ENCODE results near the gene BNIP3. TPM values are rescaled to one million over a fixed set of nuclear protein-coding genes. Genes with fewer than 3 reads are reported as not detected.

Gene BNIP3
- total and polyA plus RNA-seq, 2 donors (not counting 3 experiments of a cell fraction or from before 2014, with no cell fraction given): 51.4 to 53.3 TPM

DNA sequence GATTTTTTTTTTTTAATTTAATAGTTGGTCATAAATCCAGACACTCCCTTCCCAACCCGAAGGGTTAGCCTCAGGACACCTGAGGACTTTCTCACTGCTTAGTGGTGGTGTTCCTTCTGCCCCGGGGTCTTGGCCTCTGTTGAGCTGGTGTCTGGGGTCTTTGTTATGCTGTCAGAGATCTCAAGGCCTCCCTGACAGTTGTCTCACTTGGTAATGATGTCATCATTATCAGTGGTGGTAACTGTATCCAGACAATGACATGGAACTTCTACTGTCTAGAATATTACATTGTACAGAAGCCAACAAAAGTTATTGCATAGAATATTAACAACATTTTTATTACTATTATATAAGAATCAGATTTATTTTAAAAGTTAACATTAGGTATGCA lies 48.0 kb downstream of the BNIP3 start:
- no peaks in the 10 kb centered on the region for H3K9me1 ChIP-seq (replicated peaks; ENCODE audit: control insufficient read depth, extremely low read depth, insufficient read depth, low read length)
- ChIA-PET POLR2A (no interaction called here), CTCF (interaction anchor here (0.9 to 2.0 kb wide), 2 partner anchors 9 to 13 kb away, joined by 3 to 15 read pairs; no protein-coding TSS in a partner anchor)
- H2AFZ ChIP-seq (ENCODE audit: low read depth, low read length): no peak overlapping the region
- no peaks in the 10 kb centered on the region for H3K27me3 ChIP-seq (ENCODE audit: control insufficient read depth in 2 of 2, insufficient read depth in 2 of 2, low read length in 2 of 2)
- H3K9ac ChIP-seq (replicated peaks; ENCODE audit: extremely low read depth, insufficient read depth, low read length): no peak overlapping the region
- no TSS peak for BruUV-seq (replicated peaks)
- peaks cover 0 to 12% of the 10 kb centered on the region in 2 experiments for H3K36me3 ChIP-seq (ENCODE audit: control insufficient read depth in 2 of 2, extremely low read depth in 1 of 2, insufficient read depth in 2 of 2, low read length in 2 of 2)
- TF ChIP-seq GATA2 (IDR thresholded peaks at IDR 0.05; ENCODE audit: insufficient read depth, insufficient read length, low read depth, low read length) (no peak), POLR2A (IDR thresholded peaks at IDR 0.05; ENCODE audit: low read depth, low read length) (no peak), MYC (IDR thresholded peaks at IDR 0.05; ENCODE audit: low read depth, low read length) (no peak), EZH2 (IDR thresholded peaks at IDR 0.05; ENCODE audit: borderline replicate concordance, low read depth, low read length, severe bottlenecking) (no peak), JUN (IDR thresholded peaks at IDR 0.05; ENCODE audit: borderline replicate concordance, insufficient read depth, insufficient read length, low read depth) (no peak), POLR2AphosphoS5 (IDR thresholded peaks at IDR 0.05; ENCODE audit: insufficient read depth, low read depth, low read length) (no peak), FOS (IDR thresholded peaks at IDR 0.05; ENCODE audit: borderline replicate concordance, insufficient read depth, low read length) (no peak)
- TF ChIP-seq, protein P1, sequence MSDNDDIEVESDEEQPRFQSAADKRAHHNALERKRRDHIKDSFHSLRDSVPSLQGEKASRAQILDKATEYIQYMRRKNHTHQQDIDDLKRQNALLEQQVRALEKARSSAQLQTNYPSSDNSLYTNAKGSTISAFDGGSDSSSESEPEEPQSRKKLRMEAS (IDR thresholded peaks at IDR 0.05; ENCODE audit: insufficient read depth, insufficient read length): no peak
- TF ChIP-seq, protein P2, sequence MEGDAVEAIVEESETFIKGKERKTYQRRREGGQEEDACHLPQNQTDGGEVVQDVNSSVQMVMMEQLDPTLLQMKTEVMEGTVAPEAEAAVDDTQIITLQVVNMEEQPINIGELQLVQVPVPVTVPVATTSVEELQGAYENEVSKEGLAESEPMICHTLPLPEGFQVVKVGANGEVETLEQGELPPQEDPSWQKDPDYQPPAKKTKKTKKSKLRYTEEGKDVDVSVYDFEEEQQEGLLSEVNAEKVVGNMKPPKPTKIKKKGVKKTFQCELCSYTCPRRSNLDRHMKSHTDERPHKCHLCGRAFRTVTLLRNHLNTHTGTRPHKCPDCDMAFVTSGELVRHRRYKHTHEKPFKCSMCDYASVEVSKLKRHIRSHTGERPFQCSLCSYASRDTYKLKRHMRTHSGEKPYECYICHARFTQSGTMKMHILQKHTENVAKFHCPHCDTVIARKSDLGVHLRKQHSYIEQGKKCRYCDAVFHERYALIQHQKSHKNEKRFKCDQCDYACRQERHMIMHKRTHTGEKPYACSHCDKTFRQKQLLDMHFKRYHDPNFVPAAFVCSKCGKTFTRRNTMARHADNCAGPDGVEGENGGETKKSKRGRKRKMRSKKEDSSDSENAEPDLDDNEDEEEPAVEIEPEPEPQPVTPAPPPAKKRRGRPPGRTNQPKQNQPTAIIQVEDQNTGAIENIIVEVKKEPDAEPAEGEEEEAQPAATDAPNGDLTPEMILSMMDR (IDR thresholded peaks at IDR 0.05; ENCODE audit: extremely low read depth in 1 of 2, insufficient read depth in 1 of 2, low read depth in 1 of 2, low read length in 2 of 2): no peak
- no peaks in the 10 kb centered on the region for H3K9me3 ChIP-seq (replicated peaks; ENCODE audit: control insufficient read depth, insufficient read depth, low read length)
- intact Hi-C loops (cut with micrococcal nuclease): no loop called here
- dilution Hi-C loops (cut with MboI; ENCODE audit: extremely low pct_ligation_motif_present, low sequenced_read_pairs): no loop called here
- H4K20me1 ChIP-seq (replicated peaks; ENCODE audit: control insufficient read depth, extremely low read depth, insufficient read depth, low read length): no peaks in the 10 kb centered on the region
- H3K27ac ChIP-seq (ENCODE audit: insufficient read depth, low read depth, low read length): no peak overlapping the region
- peaks cover 36% of the 10 kb centered on the region for H3K4me1 ChIP-seq (ENCODE audit: control insufficient read depth, extremely low read depth, insufficient read depth, low read length)
- H3K4me3 ChIP-seq (replicated peaks in 1 of 3; ENCODE audit: insufficient read depth in 1 of 3, low read depth in 1 of 3, low read length in 3 of 3): no peak overlapping the region
- H3K79me2 ChIP-seq (ENCODE audit: control insufficient read depth, insufficient read depth, low read length): peaks cover 79% of the 10 kb centered on the region
- FAIRE-seq (no peak), DNase-seq (ENCODE audit: low read depth, low spot score) (no peak)
- H3K4me2 ChIP-seq (ENCODE audit: insufficient read depth, low read length): no peak overlapping the region

Data from endothelial cell of umbilical vein (primary cell).